DOHH2 (cell line): ENCODE measurements around the gene ZNF23.

Source experiments
- H3F3A ChIP-seq: fragments of 200-600 bp; sonication (generic), shearing (Covaris generic); 2 replicates; pipeline ENCODE4 v1.6.0; 2016; ENCODE audit warnings: antibody characterized with exemption, mild to moderate bottlenecking; ENCODE audit not compliant: control insufficient read depth, insufficient read depth
- H3K27ac ChIP-seq: fragments of 200-600 bp; sonication (generic); 2 replicates; pipeline ENCODE4 v1.5.1; 2014; ENCODE audit warnings: low read depth, mild to moderate bottlenecking, low read length, moderate library complexity
- H3K27me3 ChIP-seq: fragments of 200-600 bp; sonication (generic); 2 replicates; pipeline ENCODE4 v1.6.1; 2014; ENCODE audit warnings: mild to moderate bottlenecking, low read length, mixed read lengths; ENCODE audit not compliant: control insufficient read depth
- H3K36me3 ChIP-seq: fragments of 200-600 bp; sonication (generic); 2 replicates; pipeline ENCODE4 v1.6.1; 2014; ENCODE audit warnings: mild to moderate bottlenecking, low read length, moderate library complexity, mixed read lengths; ENCODE audit not compliant: control insufficient read depth
- H3K4me1 ChIP-seq: fragments of 200-600 bp; sonication (generic); 2 replicates; pipeline ENCODE4 v1.6.1; 2014; ENCODE audit warnings: mild to moderate bottlenecking, low read length, mixed read lengths; ENCODE audit not compliant: control insufficient read depth
- H3K4me2 ChIP-seq: fragments of 200-600 bp; sonication (generic); 2 replicates; pipeline ENCODE4 v1.6.0; 2014; ENCODE audit warnings: mild to moderate bottlenecking, low read length, moderate library complexity
- H3K4me3 ChIP-seq: fragments of 200-600 bp; sonication (generic); 2 replicates; pipeline ENCODE4 v1.5.1; 2014; ENCODE audit warnings: mild to moderate bottlenecking, low read length, mixed read lengths
- H3K79me2 ChIP-seq: fragments of 200-600 bp; sonication (generic); 2 replicates; pipeline ENCODE4 v1.6.1; 2014; ENCODE audit warnings: mild to moderate bottlenecking, low read length, mixed read lengths; ENCODE audit not compliant: control insufficient read depth
- H3K9me2 ChIP-seq: fragments of 200-600 bp; sonication (generic); replicated peaks from 2 replicates; pipeline ENCODE4 v1.6.1; 2014; ENCODE audit warnings: mild to moderate bottlenecking, low read length, mixed read lengths; ENCODE audit not compliant: control insufficient read depth
- H3K9me3 ChIP-seq: fragments of 200-600 bp; sonication (generic); 2 replicates; pipeline ENCODE4 v1.6.1; 2014; ENCODE audit warnings: antibody characterized with exemption, low read length, mixed read lengths; ENCODE audit not compliant: control insufficient read depth, insufficient read depth
- H4K20me1 ChIP-seq: fragments of 200-600 bp; sonication (generic); 2 replicates; pipeline ENCODE4 v1.6.0; 2014; ENCODE audit warnings: low read depth, mild to moderate bottlenecking, antibody characterized with exemption, low read length, moderate library complexity; ENCODE audit not compliant: control insufficient read depth, insufficient read depth
- CTCF ChIP-seq: fragments of 200-600 bp; sonication (generic); IDR thresholded peaks from one replicate; pipeline ENCODE4 v1.5.1; 2014; ENCODE audit warnings: antibody characterized with exemption, mild to moderate bottlenecking, low read depth, low read length; ENCODE audit not compliant: poor library complexity, severe bottlenecking
- EZH2phosphoT487 ChIP-seq: fragments of 200-600 bp; sonication (generic); IDR thresholded peaks from 2 replicates; pipeline ENCODE4 v1.6.1; 2017; ENCODE audit warnings: borderline replicate concordance, mild to moderate bottlenecking, antibody characterized with exemption, low read length, moderate library complexity, mixed read lengths

ZNF23 gene

GRCh38 chr16:71472931-71473330 lies 10.9 kb upstream of the ZNF23 start:
- Histone ChIP-seq H3F3A (no peaks in the 10 kb centered on the region), H3K79me2 (no peaks in the 10 kb centered on the region), H3K27me3 (no peaks in the 10 kb centered on the region), H3K4me2 (no peak overlapping the region), H3K9me3 (no peaks in the 10 kb centered on the region), H3K9me2 (no peaks in the 10 kb centered on the region), H3K27ac (no peak overlapping the region), H3K4me1 (no peaks in the 10 kb centered on the region), H3K36me3 (no peaks in the 10 kb centered on the region), H3K4me3 (no peak overlapping the region), H4K20me1 (no peaks in the 10 kb centered on the region)
- TF ChIP-seq EZH2phosphoT487 (no peak), CTCF (no peak)

DNA sequence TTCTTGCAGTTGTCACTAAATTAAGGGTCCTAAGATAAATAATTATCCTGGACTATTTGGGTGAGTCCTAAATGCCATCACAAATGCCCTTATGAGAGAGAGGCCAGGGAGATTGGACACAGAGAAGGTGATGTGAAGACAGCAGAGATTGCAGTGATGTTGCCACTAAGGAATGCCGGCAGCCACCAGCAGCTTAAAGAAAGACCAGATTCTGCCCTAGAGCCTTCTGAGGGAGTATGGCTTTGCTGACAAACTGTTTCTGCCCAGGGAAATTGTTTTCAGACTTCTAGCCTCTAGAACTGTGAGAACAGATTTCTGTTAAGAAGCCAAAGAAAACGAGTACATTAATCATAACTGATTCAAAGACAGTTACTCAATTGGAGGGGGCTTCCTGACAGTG lies 10.0 kb upstream of the ZNF23 start:
- Histone ChIP-seq H3K4me3 (no peak overlapping the region), H3K27ac (no peak overlapping the region), H4K20me1 (no peaks in the 10 kb centered on the region), H3K36me3 (no peaks in the 10 kb centered on the region), H3K9me2 (no peaks in the 10 kb centered on the region), H3K9me3 (no peaks in the 10 kb centered on the region), H3K4me2 (no peak overlapping the region), H3K27me3 (no peaks in the 10 kb centered on the region), H3F3A (no peaks in the 10 kb centered on the region), H3K79me2 (no peaks in the 10 kb centered on the region), H3K4me1 (no peaks in the 10 kb centered on the region)
- TF ChIP-seq CTCF (no peak), EZH2phosphoT487 (no peak)

- Histone ChIP-seq H4K20me1 (no peaks in the 10 kb centered on the region), H3K27me3 (no peaks in the 10 kb centered on the region), H3K79me2 (no peaks in the 10 kb centered on the region), H3K27ac (no peak overlapping the region), H3K36me3 (no peaks in the 10 kb centered on the region), H3F3A (no peaks in the 10 kb centered on the region), H3K4me2 (no peak overlapping the region), H3K4me1 (peaks cover under 1% of the 10 kb centered on the region), H3K9me2 (no peaks in the 10 kb centered on the region), H3K4me3 (no peak overlapping the region), H3K9me3 (no peaks in the 10 kb centered on the region)
- no peak for TF ChIP-seq EZH2phosphoT487
- no peak for TF ChIP-seq CTCF
Measured at GRCh38 chr16:71467810-71468209, 5.8 kb upstream of the ZNF23 start.

GRCh38 chr16:71464231-71464630 lies 2.2 kb upstream of the ZNF23 start:
- Histone ChIP-seq H3K9me2 (no peaks in the 10 kb centered on the region), H3K4me2 (no peak overlapping the region), H3K9me3 (no peaks in the 10 kb centered on the region), H3K79me2 (peaks cover 28% of the 10 kb centered on the region), H3K36me3 (no peaks in the 10 kb centered on the region), H3K27me3 (no peaks in the 10 kb centered on the region), H3K27ac (no peak overlapping the region), H3K4me1 (peaks cover 16% of the 10 kb centered on the region), H3F3A (no peaks in the 10 kb centered on the region), H3K4me3 (no peak overlapping the region), H4K20me1 (no peaks in the 10 kb centered on the region)
- TF ChIP-seq CTCF: no peak
